Stimulated activated CD4-positive, alpha-beta T cell treated with anti-CD3 and anti-CD28 coated beads, Interleukin-2, amount 100 ng/mL, for 48 hours (primary cell): ENCODE data around the gene PEPD.
A peak's percentile ranks its signal among the peaks of the same experiment; 100 is the strongest.

ENCODE experiments used
- DNase-seq, 2 donors: peaks; one replicate each; pipeline ENCODE4 v3.0.0-alpha.2; 2020

The PEPD gene

GRCh38 chr19:33436360-33437345, 84.9 kb downstream of the PEPD start:
- no peak for DNase-seq

DNA sequence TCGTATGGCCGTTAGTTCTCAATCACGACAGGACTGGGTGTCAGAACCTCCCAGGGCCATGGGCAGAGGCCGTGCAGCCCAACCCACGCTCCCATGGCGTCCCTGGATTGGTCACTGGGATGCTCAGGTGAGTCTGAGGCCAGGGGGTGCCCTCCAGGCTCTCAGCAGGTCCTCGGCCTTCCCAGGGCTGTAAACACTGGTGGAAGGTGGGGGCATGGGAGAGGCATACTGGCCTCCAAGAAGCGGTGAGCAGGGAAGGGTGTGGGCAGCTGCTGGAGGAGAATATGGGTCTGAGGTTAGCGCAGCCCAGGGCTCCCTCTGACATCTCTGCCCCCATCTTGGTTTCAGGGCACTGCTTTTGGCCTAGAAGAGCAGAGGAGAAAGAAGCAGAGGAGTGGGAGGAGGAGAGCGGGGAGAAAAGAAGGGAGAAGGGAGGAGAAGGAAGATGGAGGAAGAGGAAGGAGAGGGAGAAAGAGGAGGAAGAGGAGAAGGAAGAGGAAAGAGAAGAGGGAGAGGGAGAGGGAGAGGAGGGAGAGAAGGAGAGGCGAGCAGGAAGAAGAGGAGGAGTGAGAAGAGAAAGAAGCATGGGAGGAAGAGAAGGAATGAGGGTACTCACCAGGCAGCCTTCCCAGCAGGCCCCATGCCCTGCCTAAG, 85.8 kb downstream of the PEPD start:
- no peak for DNase-seq

DNA sequence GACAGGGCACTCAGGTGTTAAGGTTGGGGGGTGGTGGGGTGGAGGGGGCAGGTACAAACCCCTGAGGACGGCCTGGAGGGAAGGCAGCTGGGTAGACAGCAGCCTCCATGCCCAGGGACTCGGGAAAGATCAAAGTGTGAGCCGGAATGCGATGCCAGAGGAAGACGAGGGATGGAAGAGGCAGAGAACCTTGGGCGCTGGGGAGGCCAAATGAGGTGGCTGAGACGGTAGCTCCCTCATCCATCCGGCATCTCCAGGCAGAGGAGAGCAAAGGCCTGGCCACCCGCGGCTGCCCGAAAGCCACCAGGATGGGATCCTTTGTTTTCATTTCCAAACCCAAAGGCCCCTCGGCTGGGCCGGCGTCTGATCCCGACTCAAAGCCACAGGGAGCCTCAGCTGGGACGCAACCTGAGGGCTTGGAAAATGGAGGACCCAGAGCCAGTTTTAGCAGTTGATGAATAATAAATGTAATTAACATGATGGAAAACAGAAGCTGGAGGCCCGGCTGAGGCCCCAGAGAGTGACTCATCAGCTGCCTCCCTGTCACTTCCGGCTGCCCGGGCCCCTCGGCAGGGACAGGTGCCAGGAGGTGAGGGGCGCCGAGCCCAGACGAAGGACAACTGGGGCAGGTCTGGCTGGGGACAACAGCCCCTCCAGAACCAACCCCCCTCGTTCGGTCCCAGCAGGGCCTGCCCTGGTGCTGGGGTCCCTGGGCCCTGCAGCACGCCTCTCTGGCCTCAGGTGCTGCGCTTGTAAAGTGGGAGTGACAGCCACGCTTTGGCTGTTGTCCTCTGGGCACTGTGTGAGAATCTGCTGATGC, 86.5 kb downstream of the PEPD start:
- DNase-seq, result no peak

GRCh38 chr19:33434069-33434885, 87.3 kb downstream of the PEPD start:
- no peak for DNase-seq

DNA sequence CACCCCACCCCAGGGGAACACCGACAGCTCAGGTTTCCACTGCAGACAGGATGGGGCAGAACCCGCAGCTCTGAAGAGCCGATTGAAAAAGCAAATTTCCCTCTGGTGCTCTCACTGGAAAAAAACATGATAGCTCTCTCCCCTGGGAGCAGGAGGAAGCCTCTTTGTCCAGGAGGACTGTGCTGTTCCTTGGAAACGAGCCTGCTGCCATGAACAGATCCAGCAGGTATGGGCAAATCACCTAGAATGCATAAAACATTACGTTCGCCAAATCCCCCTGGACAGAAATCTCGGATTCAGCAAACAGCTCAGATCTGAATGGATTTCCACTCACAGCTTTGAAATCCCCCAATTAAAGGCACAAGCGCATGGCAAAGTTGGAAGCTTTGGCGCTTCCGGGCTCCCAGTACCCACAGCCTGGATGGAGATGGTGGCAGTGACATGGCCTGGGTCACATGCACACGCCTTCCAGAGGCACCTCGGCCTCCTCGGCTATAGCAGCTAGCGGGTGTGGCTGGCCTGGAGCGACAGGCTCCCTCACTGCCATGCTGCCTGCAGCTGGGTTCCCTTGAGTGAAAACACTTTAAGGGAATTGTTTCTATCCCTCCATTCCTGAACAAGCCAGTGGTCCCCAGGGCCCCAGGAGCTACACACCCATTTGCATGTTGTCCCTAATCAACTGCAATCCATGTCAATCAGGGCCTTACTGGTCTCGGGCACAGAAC, 89.0 kb downstream of the PEPD start:
- no peak for DNase-seq

DNA sequence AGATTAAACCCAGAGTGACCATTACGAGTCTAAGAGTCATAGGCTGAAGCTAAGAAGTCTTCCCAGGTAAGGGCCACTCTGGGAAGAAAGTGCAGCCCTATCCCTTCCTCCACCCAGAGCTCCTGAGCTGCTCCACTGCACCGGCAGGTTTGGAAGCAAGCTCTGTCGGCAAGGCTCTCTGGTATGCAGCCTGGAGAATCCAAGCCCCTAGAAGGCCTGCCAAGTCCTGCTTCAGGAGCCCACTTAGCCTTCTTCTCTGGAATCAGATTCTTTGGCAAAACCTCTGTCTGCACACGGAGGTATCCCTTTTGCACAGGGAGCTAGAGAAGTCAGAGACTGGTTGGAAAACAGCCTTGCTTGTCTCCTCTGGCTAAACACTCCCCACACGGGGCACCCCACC, 89.6 kb downstream of the PEPD start:
- no peak for DNase-seq

DNA sequence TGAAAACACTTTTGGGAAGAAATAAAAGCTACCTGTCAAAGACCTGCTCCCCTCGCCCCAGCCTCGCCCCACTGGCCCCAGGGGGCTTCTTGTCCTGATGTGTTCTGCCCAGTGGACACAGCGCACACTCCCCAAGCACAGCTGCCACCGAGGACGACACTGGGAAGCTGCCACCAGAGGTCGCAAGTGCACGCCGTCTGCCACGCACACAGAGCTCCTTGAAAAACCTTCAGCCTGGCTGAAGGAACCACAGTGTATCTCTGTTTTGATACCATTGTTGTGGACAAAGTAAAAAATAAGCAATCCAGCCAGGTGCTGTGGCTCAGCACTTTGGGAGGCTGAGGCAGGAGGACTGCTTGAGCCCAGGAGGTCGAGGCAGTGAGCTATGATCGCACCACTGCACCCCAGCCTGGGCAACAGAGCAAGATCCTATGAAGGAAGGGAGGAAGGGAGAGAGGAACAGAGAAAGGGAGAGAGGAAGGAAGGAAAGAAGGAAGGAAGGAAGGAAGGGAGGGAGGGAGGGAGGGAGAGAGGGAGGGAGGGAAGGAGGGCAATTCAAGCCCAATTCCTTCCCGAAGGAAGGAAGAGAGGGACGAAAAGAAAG, 90.8 kb downstream of the PEPD start:
- DNase-seq, result peak; percentile 65 to 71

GRCh38 chr19:33429891-33430673, 91.5 kb downstream of the PEPD start:
- no peak for DNase-seq

DNA sequence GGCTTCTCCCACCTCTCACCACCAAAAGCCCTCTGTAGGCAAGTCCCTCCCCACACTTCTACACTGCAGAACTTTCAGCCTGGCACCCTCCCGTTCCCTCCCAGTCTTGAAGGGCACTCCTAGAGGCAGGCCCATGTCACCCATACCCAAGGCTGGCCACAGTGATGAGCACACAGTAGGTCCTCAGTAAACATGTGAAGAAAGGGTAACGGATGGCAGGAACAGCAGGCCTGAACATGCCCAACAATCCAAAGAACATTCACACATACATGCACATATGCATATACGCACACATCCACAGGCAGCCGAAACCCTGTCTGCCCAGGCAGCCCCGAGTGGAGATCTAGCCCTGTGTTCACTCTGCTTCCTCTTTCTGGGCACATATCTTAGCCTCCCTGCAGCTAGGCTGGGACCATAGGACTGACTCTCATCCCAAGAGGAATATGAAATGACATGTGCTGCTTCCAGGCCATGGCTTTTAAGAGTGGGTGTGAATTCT, 92.9 kb downstream of the PEPD start:
- no peak for DNase-seq

DNA sequence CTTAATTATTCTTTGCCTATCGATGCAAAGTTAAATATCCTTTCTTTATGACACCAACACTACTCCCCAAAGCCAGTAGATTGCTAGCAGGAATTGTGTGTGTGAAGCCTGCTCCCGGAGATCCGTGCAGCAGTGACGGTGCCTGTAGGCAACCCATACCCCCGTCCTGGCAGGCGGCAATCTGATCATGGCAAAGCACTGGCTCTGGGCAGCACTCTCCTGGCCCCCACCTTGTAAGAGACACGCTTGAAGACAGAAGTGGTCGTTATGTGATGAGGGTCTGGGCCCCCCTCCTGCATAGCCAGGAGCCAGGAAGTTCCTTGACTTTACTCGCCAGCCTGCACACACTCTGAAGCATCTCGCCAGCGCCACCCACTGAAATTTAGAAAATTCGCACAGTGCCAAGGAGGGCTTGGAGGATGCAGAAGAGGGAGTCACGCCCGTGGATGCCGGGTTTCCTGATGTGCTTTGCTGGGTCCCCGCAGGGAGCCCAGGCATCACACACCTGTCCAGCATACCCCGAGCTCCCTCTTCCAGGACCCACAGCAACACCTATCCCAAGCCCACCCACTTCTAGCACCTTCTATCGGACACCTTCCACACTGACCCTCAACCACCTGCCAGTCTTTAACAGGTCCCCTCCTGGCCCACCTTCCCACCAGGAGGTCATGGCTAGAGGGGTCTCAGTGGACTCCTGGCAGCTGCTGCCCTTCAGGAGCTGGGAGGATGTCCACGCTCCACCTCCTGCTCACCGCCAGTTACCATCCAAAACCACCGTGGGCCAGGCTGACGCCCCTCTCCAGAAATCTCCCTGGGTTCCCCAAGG, 93.6 kb downstream of the PEPD start:
- DNase-seq, result no peak

GRCh38 chr19:33426621-33427361, 94.8 kb downstream of the PEPD start:
- DNase-seq, result no peak

DNA sequence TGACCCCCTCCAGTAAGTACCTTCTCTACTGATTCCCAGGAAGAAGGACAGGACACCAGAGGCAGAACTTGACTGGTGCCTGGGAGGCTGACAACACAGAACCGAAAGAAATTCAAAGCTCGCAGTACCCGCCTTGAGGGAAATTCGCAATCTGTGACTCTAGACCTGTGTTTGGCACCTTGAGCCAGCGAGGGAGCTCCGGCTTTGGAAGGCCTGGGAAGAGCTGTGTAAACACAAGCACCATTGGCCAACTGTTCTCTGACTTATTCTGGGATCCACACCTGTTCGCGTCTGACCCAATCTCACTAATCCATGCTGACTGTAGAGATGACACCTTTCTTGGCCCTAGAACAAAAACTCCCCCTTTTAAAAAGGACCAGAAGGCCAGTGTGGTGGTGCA, 97.4 kb downstream of the PEPD start:
- no peak for DNase-seq

GRCh38 chr19:33422369-33423180, 99.0 kb downstream of the PEPD start:
- DNase-seq, result no peak

DNA sequence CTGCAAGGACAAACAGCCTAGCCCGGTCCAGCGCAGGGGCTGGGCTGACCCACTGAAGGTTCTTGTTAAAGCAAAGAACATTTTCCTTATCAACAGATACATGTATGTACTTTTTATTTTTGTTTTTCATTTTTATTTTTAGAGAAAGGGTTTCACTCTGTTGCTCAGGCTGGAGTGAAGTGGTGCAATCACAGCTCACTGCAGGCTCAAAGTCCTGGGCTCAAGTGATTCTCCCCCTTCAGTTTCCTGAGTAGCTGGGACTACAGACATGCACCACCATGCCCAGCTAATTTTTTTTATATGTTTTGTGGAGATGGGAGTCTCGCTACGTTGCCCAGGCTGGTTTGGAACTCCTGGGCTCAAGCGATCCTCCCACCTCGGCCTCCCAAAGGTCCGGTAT, 100.2 kb downstream of the PEPD start:
- no peak for DNase-seq

DNA sequence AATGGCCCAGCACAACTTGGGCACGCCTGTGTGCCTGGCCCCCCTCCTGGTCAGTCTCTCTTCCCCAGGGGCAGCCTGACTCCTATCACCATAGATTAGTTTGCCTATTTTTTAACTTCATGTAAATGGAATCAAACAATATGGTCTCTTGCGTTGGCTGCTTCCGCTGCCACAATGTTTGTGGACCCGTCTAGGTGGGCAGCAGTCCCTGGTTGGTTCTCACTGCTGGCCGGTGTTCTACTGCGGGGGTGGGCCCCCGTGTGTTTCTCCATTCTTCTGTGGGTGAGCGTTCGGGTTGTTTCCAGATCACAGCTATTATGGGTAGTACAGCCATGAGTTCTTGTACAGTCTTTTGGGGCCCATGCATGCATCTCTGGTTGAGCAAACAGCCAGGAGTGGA, 100.8 kb downstream of the PEPD start:
- no peak for DNase-seq

- no peak for DNase-seq
Measured at GRCh38 chr19:33419788-33420130, 101.8 kb downstream of the PEPD start.

- no peak for DNase-seq
Measured at GRCh38 chr19:33418871-33419787, 102.5 kb downstream of the PEPD start.
